ENCODE data around the gene NEK6. TPM values are rescaled to one million over a fixed set of nuclear protein-coding genes. Genes with fewer than 3 reads are reported as not detected.

The NEK6 gene
- total and polyA plus RNA-seq, 2 of the 8 experiments (the other 6 are each of a cell fraction or from before 2014, with no cell fraction given) = 17.7 to 19.7 TPM

DNA sequence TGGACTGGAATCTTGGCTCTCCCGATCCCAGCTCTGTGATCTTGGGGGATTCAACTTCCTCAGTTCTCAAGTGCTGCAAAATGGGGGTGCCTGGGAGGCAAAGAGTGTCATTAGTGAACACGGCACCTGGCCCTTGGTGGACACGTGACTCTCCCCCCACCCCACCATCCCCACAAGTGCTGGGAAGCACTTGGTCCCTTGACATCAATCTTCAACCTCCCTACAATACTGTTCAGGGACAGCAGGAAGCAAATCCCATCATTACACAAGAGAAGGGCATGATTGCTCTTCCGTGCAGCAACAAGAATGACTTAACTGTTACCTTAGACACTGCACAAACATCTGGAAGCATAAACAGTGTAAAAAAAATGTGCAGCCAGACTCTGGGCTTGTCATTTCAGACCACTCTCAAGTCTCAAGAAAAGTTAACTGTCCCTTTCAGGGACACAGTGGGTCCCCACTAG lies 96.1 kb downstream of the NEK6 start (continued):
- TF ChIP-seq, protein P1, sequence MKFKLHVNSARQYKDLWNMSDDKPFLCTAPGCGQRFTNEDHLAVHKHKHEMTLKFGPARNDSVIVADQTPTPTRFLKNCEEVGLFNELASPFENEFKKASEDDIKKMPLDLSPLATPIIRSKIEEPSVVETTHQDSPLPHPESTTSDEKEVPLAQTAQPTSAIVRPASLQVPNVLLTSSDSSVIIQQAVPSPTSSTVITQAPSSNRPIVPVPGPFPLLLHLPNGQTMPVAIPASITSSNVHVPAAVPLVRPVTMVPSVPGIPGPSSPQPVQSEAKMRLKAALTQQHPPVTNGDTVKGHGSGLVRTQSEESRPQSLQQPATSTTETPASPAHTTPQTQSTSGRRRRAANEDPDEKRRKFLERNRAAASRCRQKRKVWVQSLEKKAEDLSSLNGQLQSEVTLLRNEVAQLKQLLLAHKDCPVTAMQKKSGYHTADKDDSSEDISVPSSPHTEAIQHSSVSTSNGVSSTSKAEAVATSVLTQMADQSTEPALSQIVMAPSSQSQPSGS (IDR thresholded peaks at IDR 0.05; ENCODE audit: low read length) = no peak
- TF ChIP-seq MAFK (IDR thresholded peaks at IDR 0.05; ENCODE audit: low read depth, low read length) (no peak), SP2 (IDR thresholded peaks at IDR 0.05; ENCODE audit: low read length) (no peak), SIX5 (IDR thresholded peaks at IDR 0.05; ENCODE audit: low read depth, low read length) (no peak), GTF2F1 (IDR thresholded peaks at IDR 0.05; ENCODE audit: borderline replicate concordance, low read depth, low read length) (no peak), NANOG (IDR thresholded peaks at IDR 0.05; ENCODE audit: insufficient read depth, low read depth, low read length, poor library complexity, severe bottlenecking) (no peak), PHF8 (conservative IDR thresholded peaks at IDR 0.05; ENCODE audit: low read depth, low read length) (no peak), GABPA (IDR thresholded peaks at IDR 0.05; ENCODE audit: borderline replicate concordance, insufficient read depth, low read length) (no peak), RFX5 (IDR thresholded peaks at IDR 0.05; ENCODE audit: borderline replicate concordance, low read depth, low read length) (no peak), TAF7 (optimal IDR thresholded peaks at IDR 0.05; ENCODE audit: borderline replicate concordance, low read depth, low read length) (no peak), HDAC2 (IDR thresholded peaks at IDR 0.05; ENCODE audit: borderline replicate concordance in 1 of 2, low read depth in 2 of 2, low read length in 2 of 2) (no peak), SP4 (IDR thresholded peaks at IDR 0.05; ENCODE audit: low read length) (no peak)

Measured in H1 (cell line).